Neural cell (in vitro differentiated cells): ENCODE results near the gene PLD5. TPM values are rescaled to one million over a fixed set of nuclear protein-coding genes. Genes with fewer than 3 reads are reported as not detected.

Experiments
- H2AFZ ChIP-seq: fragments of 200-600, 300-800 bp; sonication (generic), shearing (Covaris generic); 2 replicates; pipeline ENCODE4 v1.6.0; 2014; ENCODE audit warnings: low read depth, mild to moderate bottlenecking, antibody characterized with exemption, low read length, moderate library complexity
- H3F3A ChIP-seq: fragments of 200-600 bp; shearing (Covaris generic); 2 replicates; pipeline ENCODE4 v1.6.1; 2016; ENCODE audit warnings: mild to moderate bottlenecking, moderate library complexity, mixed read lengths, antibody characterized with exemption, low read length; ENCODE audit not compliant: insufficient read depth, poor library complexity, severe bottlenecking
- H3K27ac ChIP-seq: fragments of 200-600, 300-800 bp; sonication (generic), shearing (Covaris generic); 2 replicates; pipeline ENCODE4 v1.5.1; 2014; ENCODE audit warnings: mild to moderate bottlenecking, low read length, moderate library complexity
- H3K27me3 ChIP-seq: fragments of 300-800, 200-600 bp; sonication (generic), shearing (Covaris generic); 2 replicates; pipeline ENCODE4 v1.6.0; 2014; ENCODE audit warnings: mild to moderate bottlenecking, low read depth, low read length, moderate library complexity; ENCODE audit not compliant: insufficient read depth
- H3K36me3 ChIP-seq: fragments of 300-800, 200-600 bp; sonication (generic), shearing (Covaris generic); 2 replicates; pipeline ENCODE4 v1.5.1; 2014; ENCODE audit warnings: mild to moderate bottlenecking, antibody characterized with exemption, low read length, moderate library complexity; ENCODE audit not compliant: insufficient read depth
- H3K4me2 ChIP-seq: fragments of 300-800, 200-600 bp; sonication (generic), shearing (Covaris generic); 2 replicates; pipeline ENCODE4 v1.6.0; 2014; ENCODE audit warnings: mild to moderate bottlenecking, low read length
- H3K4me3 ChIP-seq: fragments of 300-800, 200-600 bp; sonication (generic), shearing (Covaris generic); 2 replicates; pipeline ENCODE4 v1.5.1; 2014; ENCODE audit warnings: mild to moderate bottlenecking, low read length, moderate library complexity
- H3K79me2 ChIP-seq: fragments of 200-600 bp; shearing (Covaris generic); replicated peaks from 2 replicates; pipeline ENCODE4 v1.6.0; 2014; ENCODE audit warnings: mild to moderate bottlenecking, low read length, moderate library complexity; ENCODE audit not compliant: insufficient read depth
- H3K9ac ChIP-seq: fragments of 300-800, 200-600 bp; sonication (generic), shearing (Covaris generic); 2 replicates; pipeline ENCODE4 v1.6.1; 2016; ENCODE audit warnings: mild to moderate bottlenecking, low read length, mixed read lengths
- H3K9me2 ChIP-seq: fragments of 200-600 bp; shearing (Covaris generic); 2 replicates; pipeline ENCODE4 v1.6.1; 2016; ENCODE audit warnings: mild to moderate bottlenecking, low read length, mixed read lengths; ENCODE audit not compliant: insufficient read depth
- H3K9me3 ChIP-seq: fragments of 200-600, 300-800 bp; sonication (generic), shearing (Covaris generic); 2 replicates; pipeline ENCODE4 v1.6.1; 2016; ENCODE audit warnings: mild to moderate bottlenecking, mixed run types, low read length, moderate library complexity, mixed read lengths
- H4K20me1 ChIP-seq: fragments of 200-600 bp; shearing (Covaris generic); 2 replicates; pipeline ENCODE4 v1.6.1; 2016; ENCODE audit warnings: mild to moderate bottlenecking, mixed run types; ENCODE audit not compliant: insufficient read depth
- CTCF ChIP-seq: fragments of 450-650 bp; IDR thresholded peaks from 2 replicates; pipeline ENCODE4 v1.5.1; 2014; ENCODE audit warnings: antibody characterized with exemption, mild to moderate bottlenecking, moderate library complexity; ENCODE audit not compliant: poor library complexity, severe bottlenecking
- EP300 ChIP-seq: fragments of 450-650 bp; conservative IDR thresholded peaks from 2 replicates; pipeline ENCODE4 v1.6.1; 2014; ENCODE audit warnings: antibody characterized with exemption, mild to moderate bottlenecking, moderate library complexity; ENCODE audit not compliant: poor library complexity, severe bottlenecking
- EZH2 ChIP-seq: fragments of 200-600, 300-800 bp; shearing (Covaris generic), sonication (generic); IDR thresholded peaks from 2 replicates; pipeline ENCODE4 v1.6.1; 2014; ENCODE audit warnings: antibody characterized with exemption, low read length, borderline replicate concordance, mild to moderate bottlenecking; ENCODE audit not compliant: insufficient read depth, poor library complexity, severe bottlenecking
- MXI1 ChIP-seq: fragments of 450-650 bp; conservative IDR thresholded peaks from 2 replicates; pipeline ENCODE4 v1.6.1; 2014; ENCODE audit warnings: antibody characterized with exemption, mild to moderate bottlenecking; ENCODE audit not compliant: poor library complexity, severe bottlenecking
- POLR2AphosphoS5 ChIP-seq: IDR thresholded peaks from 2 replicates; pipeline ENCODE4 v1.6.1; 2012
- RAD21 ChIP-seq: fragments of 450-650 bp; conservative IDR thresholded peaks from 2 replicates; pipeline ENCODE4 v1.6.1; 2014; ENCODE audit warnings: antibody characterized with exemption, mild to moderate bottlenecking, moderate library complexity
- REST ChIP-seq: IDR thresholded peaks from 2 replicates; pipeline ENCODE4 v1.6.1; 2012; ENCODE audit warnings: borderline replicate concordance
- SMC3 ChIP-seq: fragments of 450-650 bp; conservative IDR thresholded peaks from 2 replicates; pipeline ENCODE4 v1.6.1; 2014; ENCODE audit warnings: antibody characterized with exemption, mild to moderate bottlenecking, moderate library complexity; ENCODE audit not compliant: poor library complexity
- TAF1 ChIP-seq: IDR thresholded peaks from 2 replicates; pipeline ENCODE4 v1.6.1; 2012; ENCODE audit warnings: low read depth
- polyA plus RNA-seq: library from polyadenylated mRNA; depleted of rRNA; stranded (reverse); fragments of >200 nt; gene quantifications from 2 replicates; pipeline ENCODE4 v1.2.3, GENCODE V29; 2014

The PLD5 gene
- polyA plus RNA-seq, 1 donor from 2014 or later: 0.64 TPM

- Histone ChIP-seq H2AFZ (no peak overlapping the region), H3K27me3 (no peaks in the 10 kb centered on the region), H3K4me3 (no peak overlapping the region), H3K27ac (no peak overlapping the region), H3K9me3 (no peaks in the 10 kb centered on the region), H4K20me1 (no peaks in the 10 kb centered on the region), H3K36me3 (no peaks in the 10 kb centered on the region), H3K79me2 (no peaks in the 10 kb centered on the region), H3K9me2 (no peaks in the 10 kb centered on the region), H3F3A (no peaks in the 10 kb centered on the region), H3K4me2 (no peak overlapping the region), H3K9ac (no peak overlapping the region)
- TF ChIP-seq EZH2 (no peak), CTCF (no peak), RAD21 (no peak), EP300 (no peak), POLR2AphosphoS5 (no peak), MXI1 (no peak), REST (no peak), TAF1 (no peak), SMC3 (no peak)
Observed at GRCh38 chr1:242452573-242452972, 71.9 kb downstream of the PLD5 start.

- Histone ChIP-seq H3K4me3 (no peak overlapping the region), H3K79me2 (no peaks in the 10 kb centered on the region), H3K9ac (no peak overlapping the region), H3K4me2 (no peak overlapping the region), H3K9me2 (no peaks in the 10 kb centered on the region), H4K20me1 (no peaks in the 10 kb centered on the region), H3K36me3 (no peaks in the 10 kb centered on the region), H3K27me3 (no peaks in the 10 kb centered on the region), H3K27ac (no peak overlapping the region), H3K9me3 (no peaks in the 10 kb centered on the region), H3F3A (no peaks in the 10 kb centered on the region), H2AFZ (no peak overlapping the region)
- no peak for TF ChIP-seq MXI1
- no peak for TF ChIP-seq SMC3
- TF ChIP-seq CTCF: no peak
- no peak for TF ChIP-seq RAD21
- TF ChIP-seq EZH2: no peak
- no peak for TF ChIP-seq REST
- no peak for TF ChIP-seq POLR2AphosphoS5
- no peak for TF ChIP-seq TAF1
- no peak for TF ChIP-seq EP300
Observed at GRCh38 chr1:242449661-242450060, 74.8 kb downstream of the PLD5 start.
